Left lung (tissue), 10 donors: ENCODE results near the gene MRC2. TPM values are rescaled to one million over a fixed set of nuclear protein-coding genes. Genes with fewer than 3 reads are reported as not detected.
A peak's percentile ranks its signal among the peaks of the same experiment; 100 is the strongest.

Experiments
- ATAC-seq: fragments of 200-7000 bp; cut with Tn5 transposase; one replicate; pipeline ENCODE4 v1.9.1; 2020; ENCODE audit warnings: moderate library complexity
- DNase-seq, 4 donors: peaks; one replicate each; pipeline ENCODE4 v3.0.0-alpha.2; 2013 to 2020
- H3K27ac ChIP-seq, 2 donors: fragments of 200-600 bp; sonication (generic) in 1 of 2; one replicate each; pipeline versions ENCODE4 v1.5.0 to v1.8.0; 2020 to 2021
- H3K27me3 ChIP-seq, 2 donors: fragments of 200-600 bp; sonication (generic) in 1 of 2; one replicate each; pipeline versions ENCODE4 v1.5.0 to v1.8.0; 2020 to 2021
- H3K36me3 ChIP-seq, 2 donors: fragments of 200-600 bp; sonication (generic) in 1 of 2; one replicate each; pipeline versions ENCODE4 v1.5.0 to v1.8.0; 2020 to 2021
- H3K4me1 ChIP-seq, 2 donors: fragments of 200-600 bp; one replicate each; pipeline ENCODE4 v1.8.0; 2021
- H3K4me3 ChIP-seq, 2 donors: fragments of 200-600 bp; sonication (generic) in 1 of 2; one replicate each; pipeline versions ENCODE4 v1.5.0 to v1.8.0; 2020 to 2021; ENCODE audit warnings: mild to moderate bottlenecking in 1 of 2
- H3K9me3 ChIP-seq, 2 donors: fragments of 200-600 bp; sonication (generic) in 1 of 2; one replicate each; pipeline versions ENCODE4 v1.5.0 to v1.8.0; 2020 to 2021
- intact Hi-C, 2 donors: fragments of 100-400 bp; cut with DNase I; formaldehyde crosslinking; loops; one replicate each; pipeline versions ENCODE4 v1.11.2 to v1.14.2; 2022
- polyA plus RNA-seq, 6 donors: library from polyadenylated mRNA; unstranded; fragments of 120-200 nt; gene quantifications; one replicate each; pipeline ENCODE4 v1.2.1, GENCODE V29; 2013; ENCODE audit not compliant: insufficient read length in 6 of 6
- total RNA-seq, 2 donors: library from RNA; stranded (reverse); fragmentation: NEBNext Ultra II Directional; extraction: Animal tissue kit (Norgen Biotek cat#: 25700); gene quantifications; one replicate each; pipeline ENCODE4 v1.2.1, GENCODE V29; 2021
- TF ChIP-seq, protein P1 (sequence below), 2 donors: fragments of 200-600 bp; sonication (generic) in 1 of 2; IDR thresholded peaks; one replicate each; pipeline versions ENCODE4 v1.5.0 to v1.8.0; 2021; ENCODE audit warnings: antibody characterized with exemption in 2 of 2
- donor health status: DM: no; HTN: yes; CAD: no.
- donor health status: DM: no; HTN: no; CAD: no.

Gene MRC2
- total and polyA plus RNA-seq, 8 donors, result 84.5 to 151 (median 101) TPM

DNA sequence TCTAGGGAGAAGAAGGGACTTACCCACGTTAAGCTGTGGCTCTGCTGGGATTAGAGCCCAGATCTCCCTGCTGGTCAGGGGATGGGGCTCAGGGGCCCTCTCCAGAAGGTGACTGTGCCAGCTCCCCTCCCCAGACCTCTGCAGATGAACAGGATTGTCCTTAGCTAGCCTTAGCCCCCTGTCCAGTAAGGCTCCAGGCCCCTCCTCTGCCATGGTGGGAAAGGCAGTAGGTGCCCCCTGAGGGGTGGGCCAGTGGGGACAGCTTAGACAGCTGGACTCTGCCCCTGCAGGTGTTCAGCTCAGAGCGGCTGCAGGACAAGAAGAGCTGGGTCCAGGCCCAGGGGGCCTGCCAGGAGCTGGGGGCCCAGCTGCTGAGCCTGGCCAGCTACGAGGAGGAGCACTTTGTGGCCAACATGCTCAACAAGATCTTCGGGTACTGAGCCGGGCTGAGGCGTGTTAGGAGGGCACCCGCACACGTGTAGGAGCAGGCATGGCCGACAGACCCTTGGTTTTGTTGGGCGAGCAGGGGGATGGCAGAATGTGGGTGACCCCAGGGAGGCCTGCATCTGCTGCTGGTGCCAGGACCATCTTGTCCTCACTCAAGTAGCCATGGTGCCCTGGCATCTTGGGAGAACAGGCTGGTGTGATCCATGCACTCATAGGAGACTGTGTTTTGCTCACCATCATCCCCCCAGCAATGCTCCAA lies 50.9 kb downstream of the MRC2 start:
- Histone ChIP-seq H3K27me3 (no peaks in the 10 kb centered on the region), H3K9me3 (no peaks in the 10 kb centered on the region), H3K4me1 (peaks cover 0 to 6% of the 10 kb centered on the region in 2 donors), H3K4me3 (no peak overlapping the region), H3K36me3 (peaks cover 0 to 44% of the 10 kb centered on the region in 2 donors), H3K27ac (no peak overlapping the region)
- DNase-seq, result peak in 1 of 4 donors; percentile 57
- ATAC-seq, result no peak
- TF ChIP-seq, protein P1, sequence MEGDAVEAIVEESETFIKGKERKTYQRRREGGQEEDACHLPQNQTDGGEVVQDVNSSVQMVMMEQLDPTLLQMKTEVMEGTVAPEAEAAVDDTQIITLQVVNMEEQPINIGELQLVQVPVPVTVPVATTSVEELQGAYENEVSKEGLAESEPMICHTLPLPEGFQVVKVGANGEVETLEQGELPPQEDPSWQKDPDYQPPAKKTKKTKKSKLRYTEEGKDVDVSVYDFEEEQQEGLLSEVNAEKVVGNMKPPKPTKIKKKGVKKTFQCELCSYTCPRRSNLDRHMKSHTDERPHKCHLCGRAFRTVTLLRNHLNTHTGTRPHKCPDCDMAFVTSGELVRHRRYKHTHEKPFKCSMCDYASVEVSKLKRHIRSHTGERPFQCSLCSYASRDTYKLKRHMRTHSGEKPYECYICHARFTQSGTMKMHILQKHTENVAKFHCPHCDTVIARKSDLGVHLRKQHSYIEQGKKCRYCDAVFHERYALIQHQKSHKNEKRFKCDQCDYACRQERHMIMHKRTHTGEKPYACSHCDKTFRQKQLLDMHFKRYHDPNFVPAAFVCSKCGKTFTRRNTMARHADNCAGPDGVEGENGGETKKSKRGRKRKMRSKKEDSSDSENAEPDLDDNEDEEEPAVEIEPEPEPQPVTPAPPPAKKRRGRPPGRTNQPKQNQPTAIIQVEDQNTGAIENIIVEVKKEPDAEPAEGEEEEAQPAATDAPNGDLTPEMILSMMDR (IDR thresholded peaks at IDR 0.05), result no peak
- intact Hi-C loops, result no loop called here

GRCh38 chr17:62679866-62680377 lies 52.5 kb downstream of the MRC2 start:
- intact Hi-C loops, result no loop called here
- no peak overlapping the region for H3K4me3 ChIP-seq
- TF ChIP-seq, protein P1 (IDR thresholded peaks at IDR 0.05), result no peak
- no peaks in the 10 kb centered on the region for H3K27me3 ChIP-seq
- DNase-seq, result peak in 1 of 4 donors; percentile 78
- H3K36me3 ChIP-seq, result peaks cover 0 to 39% of the 10 kb centered on the region in 2 donors
- peaks cover 0 to 5% of the 10 kb centered on the region in 2 donors for H3K4me1 ChIP-seq
- ATAC-seq, result no peak
- no peaks in the 10 kb centered on the region for H3K9me3 ChIP-seq
- H3K27ac ChIP-seq, result no peak overlapping the region

DNA sequence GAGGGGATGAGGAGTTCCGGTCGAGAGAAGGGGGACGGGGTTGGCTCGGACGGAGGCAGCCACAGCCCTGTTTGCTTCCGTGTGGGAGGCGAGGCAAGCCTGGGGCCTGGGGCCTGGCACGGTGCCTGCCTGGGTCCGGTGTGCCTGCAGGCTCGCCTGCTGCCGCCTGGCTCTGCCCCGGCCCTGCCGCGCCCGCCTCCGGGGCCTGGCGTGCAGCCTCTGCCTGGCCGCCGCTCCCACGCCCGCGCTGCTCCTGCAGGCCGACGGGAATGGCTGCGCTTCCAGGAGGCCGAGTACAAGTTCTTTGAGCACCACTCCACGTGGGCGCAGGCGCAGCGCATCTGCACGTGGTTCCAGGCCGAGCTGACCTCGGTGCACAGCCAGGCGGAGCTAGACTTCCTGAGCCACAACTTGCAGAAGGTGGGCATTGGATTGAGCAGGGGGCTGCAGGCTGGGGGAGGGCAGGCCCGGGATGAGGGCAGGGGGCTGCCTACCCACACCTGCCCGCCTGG lies 53.1 kb downstream of the MRC2 start:
- Histone ChIP-seq H3K4me3 (no peak overlapping the region), H3K36me3 (peaks cover 0 to 38% of the 10 kb centered on the region in 2 donors), H3K4me1 (no peaks in the 10 kb centered on the region), H3K9me3 (no peaks in the 10 kb centered on the region), H3K27ac (no peak overlapping the region), H3K27me3 (no peaks in the 10 kb centered on the region)
- DNase-seq (peak in 1 of 4 donors; percentile 80), ATAC-seq (peak; percentile 54)
- intact Hi-C loops, result no loop called here
- TF ChIP-seq, protein P1 (IDR thresholded peaks at IDR 0.05), result no peak

DNA sequence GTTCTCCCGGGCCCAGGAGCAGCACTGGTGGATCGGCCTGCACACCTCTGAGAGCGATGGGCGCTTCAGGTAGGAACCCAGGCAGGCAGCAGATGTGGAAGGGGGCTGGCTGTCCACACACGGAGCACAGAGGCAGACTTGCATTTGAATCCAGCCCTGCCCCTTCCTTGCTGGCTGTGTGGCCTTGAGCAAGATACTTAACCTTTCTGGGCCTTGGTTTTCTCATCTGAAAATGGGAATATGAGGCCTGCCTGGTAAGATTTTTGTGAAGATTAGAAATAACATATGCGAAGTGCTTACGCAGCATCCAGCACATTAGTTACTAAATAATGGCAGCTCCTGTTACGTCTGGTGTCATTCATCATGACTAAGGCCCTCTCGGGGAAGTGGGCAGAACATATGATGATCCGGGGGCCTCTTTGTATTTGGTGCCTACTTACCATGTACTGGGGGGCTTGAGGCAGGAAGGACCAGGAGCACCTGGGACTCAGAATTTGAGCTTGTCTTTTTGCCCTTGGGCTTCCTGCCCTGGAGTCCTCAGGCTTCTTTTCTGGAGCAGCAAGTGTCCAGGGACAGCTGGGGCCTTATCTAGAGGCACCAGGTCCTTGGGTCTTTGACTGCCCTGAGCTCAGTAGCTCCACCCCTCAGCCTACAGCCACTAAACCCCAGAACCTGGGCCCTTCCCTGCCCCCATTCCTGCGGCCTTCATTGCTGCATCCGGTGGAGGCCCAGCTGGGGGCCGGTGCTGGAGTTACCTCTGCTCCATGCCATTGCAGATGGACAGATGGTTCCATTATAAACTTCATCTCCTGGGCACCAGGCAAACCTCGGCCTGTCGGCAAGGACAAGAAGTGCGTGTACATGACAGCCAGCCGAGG lies 53.8 kb downstream of the MRC2 start:
- Histone ChIP-seq H3K9me3 (no peaks in the 10 kb centered on the region), H3K27me3 (no peaks in the 10 kb centered on the region), H3K4me1 (no peaks in the 10 kb centered on the region), H3K36me3 (peaks cover 0 to 31% of the 10 kb centered on the region in 2 donors), H3K4me3 (no peak overlapping the region), H3K27ac (no peak overlapping the region)
- DNase-seq (peak in 1 of 4 donors; percentile 57), ATAC-seq (no peak)
- TF ChIP-seq, protein P1 (IDR thresholded peaks at IDR 0.05), result no peak
- intact Hi-C loops, result no loop called here
